Fibroblast of lung (primary cell): ENCODE measurements around the gene CSNK1G2.

Experiments used
- CTCF ChIP-seq, 2 donors: IDR thresholded peaks in 1 of 2; conservative IDR thresholded peaks in 1 of 2; 1 replicate in 1 of 2; 2 replicates in 1 of 2; pipeline ENCODE4 v1.5.1; 2011 to 2012; ENCODE audit warnings: low read length in 2 of 2, control low read depth in 1 of 2, inconsistent platforms in 1 of 2, low read depth in 1 of 2, mild to moderate bottlenecking in 1 of 2
- EZH2 ChIP-seq: IDR thresholded peaks from 2 replicates; pipeline ENCODE4 v1.5.1; 2012; ENCODE audit warnings: low read length, control low read depth, mild to moderate bottlenecking; ENCODE audit errors: missing control alignments

- TF ChIP-seq CTCF (conservative IDR thresholded peaks at IDR 0.05 in 1 of 2, IDR thresholded peaks at IDR 0.05 in 1 of 2; ENCODE audit: low read depth in 1 of 2, low read length in 2 of 2) = no peak
- TF ChIP-seq EZH2 = no peak
These were observed 30.8 kb upstream of the CSNK1G2 start for GRCh38 chr19:1910177-1910576.
